Retinal pigment epithelial cell (primary cell): Measurements from ENCODE around the gene NEGR1.

Experiments
- DNase-seq: peaks from one replicate; pipeline ENCODE4 v3.0.0-alpha.2; 2010; ENCODE audit warnings: low read depth
- H3K4me3 ChIP-seq: 2 replicates; pipeline ENCODE4 v1.5.1; 2011; ENCODE audit warnings: mild to moderate bottlenecking, low read length, control low read depth, moderate library complexity
- CTCF ChIP-seq: conservative IDR thresholded peaks from 2 replicates; pipeline ENCODE4 v1.5.1; 2011; ENCODE audit warnings: low read depth, low read length, control low read depth, inconsistent platforms

NEGR1 gene

GRCh38 chr1:71393301-71393700 lies 889.0 kb downstream of the NEGR1 start:
- H3K4me3 ChIP-seq, result no peak overlapping the region
- no peak for TF ChIP-seq CTCF

DNA sequence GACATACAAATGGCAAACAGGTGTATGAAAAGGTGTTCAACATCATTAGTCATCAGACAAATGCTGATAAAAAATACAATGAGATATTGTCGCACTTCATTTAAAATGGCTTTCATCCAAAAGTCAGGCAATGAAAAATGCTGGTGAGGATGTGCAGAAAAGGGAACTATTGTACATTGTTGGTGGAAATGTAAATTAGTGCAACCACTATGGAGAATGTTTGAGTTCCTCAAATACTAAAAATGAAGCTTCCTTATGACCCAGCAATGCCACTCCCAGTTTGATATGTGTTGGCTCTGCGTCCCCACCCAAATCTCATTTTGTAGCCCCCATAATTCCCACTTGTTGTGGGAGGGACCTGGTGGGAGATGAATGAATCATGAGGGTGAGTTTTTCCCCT lies 891.8 kb downstream of the NEGR1 start:
- DNase-seq, result no peak
- no peak for TF ChIP-seq CTCF
- H3K4me3 ChIP-seq, result no peak overlapping the region

More at GRCh38 chr1:71393301-71393700, 889.0 kb downstream of the NEGR1 start:
- no peak for DNase-seq

DNA sequence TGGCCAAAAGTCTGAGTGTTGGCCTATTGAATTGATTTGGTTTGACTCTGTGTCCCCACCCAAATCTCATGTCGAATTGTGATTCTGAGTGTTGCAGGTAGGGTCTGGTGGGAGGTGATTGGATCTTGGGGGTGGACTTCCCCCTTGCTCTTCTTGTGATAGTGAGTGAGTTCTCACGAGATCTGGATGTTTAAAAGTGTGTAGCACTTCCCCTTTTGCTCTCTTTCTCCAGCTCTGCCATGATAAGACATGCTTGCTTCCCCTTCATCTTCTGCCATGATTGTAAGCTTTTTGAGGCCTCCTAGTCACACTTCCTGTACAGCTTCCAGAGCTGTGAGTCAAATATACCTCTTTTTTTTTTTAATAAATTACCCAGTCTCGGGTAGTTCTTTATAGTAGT lies 904.5 kb downstream of the NEGR1 start:
- DNase-seq, result no peak
- TF ChIP-seq CTCF, result no peak
- H3K4me3 ChIP-seq, result no peak overlapping the region

DNA sequence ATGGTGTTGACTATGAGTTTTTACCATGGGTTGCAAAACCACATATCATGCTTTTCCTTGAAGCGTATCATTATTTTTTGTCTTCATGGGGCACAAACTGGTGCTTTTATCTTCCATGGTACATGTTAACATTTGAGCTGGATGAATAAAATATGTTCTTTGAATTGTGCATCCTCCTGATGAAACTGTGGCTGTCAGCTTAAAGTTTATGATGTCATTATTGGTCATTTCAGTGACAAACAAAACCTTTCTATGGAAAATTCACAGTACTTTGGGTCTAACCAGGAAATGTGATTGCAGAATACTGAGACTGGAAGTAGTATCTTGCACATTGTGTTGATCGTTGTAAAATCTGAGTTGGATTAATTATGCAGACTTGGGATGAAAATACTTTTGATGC lies 909.8 kb downstream of the NEGR1 start:
- no peak for TF ChIP-seq CTCF
- no peak for DNase-seq
- H3K4me3 ChIP-seq, result no peak overlapping the region

DNA sequence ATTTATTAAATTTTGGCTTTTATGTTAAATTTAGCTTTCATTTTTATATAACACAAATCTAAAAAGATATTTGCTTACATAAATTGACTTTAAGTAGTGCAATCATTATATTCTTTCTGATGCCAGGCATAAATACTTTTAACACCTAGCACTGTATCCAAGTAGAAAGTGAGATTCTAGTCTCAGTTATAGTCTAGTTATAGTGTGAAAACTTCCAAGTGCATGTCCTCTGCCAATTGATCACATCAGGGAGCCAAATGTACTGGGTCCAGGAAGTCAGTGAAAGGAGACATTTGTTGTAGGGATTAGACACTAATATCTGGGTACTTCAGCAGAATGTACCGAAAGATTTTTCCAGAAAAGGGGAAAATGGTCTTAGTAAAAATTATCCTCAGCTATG lies 910.8 kb downstream of the NEGR1 start:
- no peak for TF ChIP-seq CTCF
- DNase-seq, result no peak
- H3K4me3 ChIP-seq, result no peak overlapping the region

DNA sequence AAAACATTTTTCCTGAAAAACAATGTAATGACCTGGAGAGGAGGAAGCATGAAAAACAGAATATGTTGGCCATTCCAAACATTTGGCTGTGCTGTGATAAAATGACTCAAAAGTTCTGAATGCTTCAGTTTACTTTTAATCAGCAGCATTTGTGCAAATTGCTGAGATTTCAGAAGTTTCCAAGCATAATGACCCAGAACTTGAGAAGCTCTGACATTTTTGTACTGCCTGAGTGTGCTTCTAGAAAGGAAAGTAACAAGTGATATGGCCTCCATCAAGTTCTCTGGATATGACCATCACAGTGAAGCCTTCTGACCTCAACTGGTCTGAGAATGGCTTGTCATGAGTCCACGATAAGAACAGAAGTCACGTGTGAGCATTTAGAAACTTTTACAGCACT lies 918.1 kb downstream of the NEGR1 start:
- no peak overlapping the region for H3K4me3 ChIP-seq
- peak; percentile 29 for DNase-seq
- no peak for TF ChIP-seq CTCF

- no peak for DNase-seq
- no peak overlapping the region for H3K4me3 ChIP-seq
- no peak for TF ChIP-seq CTCF
Observed at GRCh38 chr1:71362691-71363090, 919.6 kb downstream of the NEGR1 start.
